Activated CD4-positive, alpha-beta T cell treated with anti-CD3 and anti-CD28 coated beads for 36 hours (primary cell): Measurements from ENCODE around the gene POFUT2. TPM values are rescaled to one million over a fixed set of nuclear protein-coding genes. Genes with fewer than 3 reads are reported as not detected.
A peak's percentile ranks its signal among the peaks of the same experiment; 100 is the strongest.
"Not testable (repeated sequence)": the region's sequence is repeated elsewhere in the genome, so short reads cannot be mapped to it uniquely, and the experiment has no call there.

Experiments used
- ATAC-seq: fragments of 200-7000 bp; cut with Tn5 transposase; one replicate; pipeline ENCODE4 v1.10.0; 2021; ENCODE audit warnings: mild to moderate bottlenecking, moderate library complexity
- CTCF ChIA-PET: fragments of 350-600 bp; sonication (Branson Sonifier 250); formaldehyde crosslinking; loops from one replicate; lab custom pipeline; 2021; ENCODE audit warnings: antibody characterized with exemption; lab: Charles Lee
- POLR2A ChIA-PET: fragments of 350-600 bp; sonication (Branson Sonifier 250); formaldehyde crosslinking; loops from one replicate; lab custom pipeline; 2021; ENCODE audit warnings: antibody characterized with exemption, inconsistent platforms; lab: Charles Lee
- DNase-seq: peaks from one replicate; pipeline ENCODE4 v3.0.0-alpha.2; 2020
- H3K27ac Mint-ChIP-seq: one replicate; pipeline ENCODE4 v1.8.0; 2021; ENCODE audit warnings: mixed read lengths
- H3K27me3 Mint-ChIP-seq: one replicate; pipeline ENCODE4 v1.8.0; 2021; ENCODE audit warnings: mixed read lengths
- H3K36me3 Mint-ChIP-seq: one replicate; pipeline ENCODE4 v1.8.0; 2021; ENCODE audit warnings: low read depth, mixed read lengths
- H3K4me1 Mint-ChIP-seq: one replicate; pipeline ENCODE4 v1.8.0; 2021; ENCODE audit warnings: mixed read lengths
- H3K4me3 Mint-ChIP-seq: one replicate; pipeline ENCODE4 v1.8.0; 2021; ENCODE audit warnings: mild to moderate bottlenecking, moderate library complexity, mixed read lengths
- H3K9me3 Mint-ChIP-seq: one replicate; pipeline ENCODE4 v1.8.0; 2021; ENCODE audit warnings: low read depth, mixed read lengths
- intact Hi-C, 2 experiments: fragments of 100-400 bp; cut with DNase I in 1 of 2; cut with micrococcal nuclease in 1 of 2; formaldehyde crosslinking; loops; one replicate each; pipeline versions ENCODE4 v1.14.2 to v1.15.1; 2022 to 2024; cut with DNase I, micrococcal nuclease
- total RNA-seq, 2 experiments: library from RNA; stranded (reverse); gene quantifications; one replicate each; pipeline ENCODE4 v1.2.3, GENCODE V29; 2021

The POFUT2 gene
- total RNA-seq, 2 experiments from 2014 or later, result 14.7 to 14.9 TPM

DNA sequence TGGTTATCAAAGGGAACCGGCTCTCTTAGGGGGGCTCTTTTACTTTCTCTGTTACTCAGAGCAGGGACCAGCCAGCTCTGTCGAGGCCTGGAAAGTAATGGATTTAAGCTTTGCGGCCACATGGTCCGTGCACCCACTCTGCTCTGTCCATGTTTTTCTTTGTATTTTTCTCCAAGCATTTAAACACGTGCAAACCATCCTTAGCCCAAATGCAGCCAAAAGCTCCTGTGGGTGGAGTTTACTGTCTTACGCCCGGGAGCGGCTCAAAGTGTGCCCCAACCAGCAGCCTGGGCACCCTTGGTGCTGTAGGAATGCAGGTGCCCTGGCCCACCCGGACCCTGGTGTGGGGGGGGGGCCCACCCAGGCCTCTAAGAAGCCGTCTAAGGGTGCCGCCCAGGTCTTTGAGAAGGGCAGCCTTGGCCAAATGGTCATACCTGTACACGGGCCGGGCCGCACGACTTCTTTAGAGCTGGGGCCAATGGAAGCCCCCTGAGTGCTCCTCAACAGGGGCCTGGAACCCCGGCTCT lies 29.2 kb upstream of the POFUT2 start:
- Mint-ChIP-seq H3K27me3 (no peaks in the 10 kb centered on the region), H3K4me3 (no peak overlapping the region), H3K36me3 (no peaks in the 10 kb centered on the region), H3K27ac (no peak overlapping the region), H3K4me1 (peaks cover 5% of the 10 kb centered on the region), H3K9me3 (no peaks in the 10 kb centered on the region)
- POLR2A ChIA-PET, result no interaction called here
- intact Hi-C loops, result no loop called here
- no peak for ATAC-seq
- CTCF ChIA-PET, result interaction anchor here (0.6 kb wide), 1 partner anchor 268 kb away, joined by 4 read pairs; no protein-coding TSS in a partner anchor
- DNase-seq, result peak; percentile 0

DNA sequence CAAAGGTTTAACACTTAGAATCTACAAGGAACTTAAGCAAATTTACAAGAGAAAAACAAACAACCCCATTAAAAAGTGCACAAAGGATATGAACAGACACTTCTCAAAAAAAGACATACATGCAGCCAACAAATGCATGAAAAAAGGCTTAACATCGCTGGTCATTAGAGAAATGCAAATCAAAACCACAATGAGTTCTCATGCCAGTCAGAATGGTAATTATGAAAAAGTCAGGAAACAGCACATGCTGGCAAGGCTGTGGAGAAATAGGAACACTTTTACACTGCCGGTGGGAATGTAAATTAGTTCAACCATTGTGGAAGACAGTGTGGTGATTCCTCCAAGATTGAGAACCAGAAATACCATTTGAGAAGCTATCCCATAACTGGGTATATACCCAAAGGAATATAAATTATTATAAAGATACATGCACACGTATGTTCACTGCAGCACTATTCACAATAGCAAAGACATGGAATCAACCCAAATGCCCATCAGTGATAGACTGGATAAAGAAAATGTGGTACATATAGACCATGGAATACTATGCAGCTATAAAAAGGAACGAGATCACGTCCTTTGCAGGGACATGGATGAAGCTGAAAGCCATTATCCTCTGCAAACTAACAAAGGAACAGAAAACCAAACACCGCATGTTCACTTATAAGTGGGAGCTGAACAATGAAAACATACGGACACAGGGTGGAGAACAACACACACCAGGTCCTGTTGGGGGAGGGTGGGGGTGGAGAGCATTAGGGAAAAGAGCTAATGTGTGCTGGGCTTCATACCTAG lies 28.2 kb upstream of the POFUT2 start:
- ATAC-seq, H3K27me3 Mint-ChIP-seq, intact Hi-C loops, CTCF ChIA-PET, H3K36me3 Mint-ChIP-seq, H3K4me3 Mint-ChIP-seq, H3K9me3 Mint-ChIP-seq, POLR2A ChIA-PET, H3K4me1 Mint-ChIP-seq, H3K27ac Mint-ChIP-seq: not testable (repeated sequence)
- DNase-seq, result peak; percentile 0

- H3K4me1 Mint-ChIP-seq, result peaks cover 9% of the 10 kb centered on the region
- H3K36me3 Mint-ChIP-seq, result no peaks in the 10 kb centered on the region
- POLR2A ChIA-PET, result no interaction called here
- no peaks in the 10 kb centered on the region for H3K9me3 Mint-ChIP-seq
- intact Hi-C loops, result no loop called here
- no peak overlapping the region for H3K4me3 Mint-ChIP-seq
- H3K27ac Mint-ChIP-seq, result no peak overlapping the region
- CTCF ChIA-PET, result no interaction called here
- ATAC-seq, result no peak
- H3K27me3 Mint-ChIP-seq, result peaks cover 2% of the 10 kb centered on the region
- DNase-seq, result no peak
Measured at GRCh38 chr21:45313682-45314081, 26.0 kb upstream of the POFUT2 start.

DNA sequence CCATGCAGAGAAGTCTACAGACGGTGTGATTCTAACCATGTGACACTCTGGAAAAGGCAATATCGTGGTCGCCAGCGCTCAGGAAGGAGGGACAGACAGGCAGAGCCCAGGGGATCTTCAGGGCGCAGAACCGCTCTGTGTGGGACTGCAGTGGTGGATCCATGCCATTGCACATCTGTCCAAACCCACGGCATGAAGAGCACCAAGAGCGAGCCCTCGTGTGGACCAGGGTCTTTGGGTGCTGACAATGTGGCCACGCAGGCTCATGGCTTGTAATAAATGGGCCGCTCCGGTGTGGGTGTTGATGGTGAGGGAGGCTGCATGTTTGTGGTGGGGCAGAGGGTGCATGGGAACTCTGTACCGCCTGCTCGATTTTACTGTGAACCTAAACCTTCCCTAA lies 25.3 kb upstream of the POFUT2 start:
- ChIA-PET CTCF (no interaction called here), POLR2A (no interaction called here)
- no peaks in the 10 kb centered on the region for H3K36me3 Mint-ChIP-seq
- DNase-seq (no peak), ATAC-seq (no peak)
- no peak overlapping the region for H3K27ac Mint-ChIP-seq
- no peak overlapping the region for H3K4me3 Mint-ChIP-seq
- intact Hi-C loops, result no loop called here
- H3K27me3 Mint-ChIP-seq, result peaks cover 2% of the 10 kb centered on the region
- no peaks in the 10 kb centered on the region for H3K9me3 Mint-ChIP-seq
- peaks cover 9% of the 10 kb centered on the region for H3K4me1 Mint-ChIP-seq

DNA sequence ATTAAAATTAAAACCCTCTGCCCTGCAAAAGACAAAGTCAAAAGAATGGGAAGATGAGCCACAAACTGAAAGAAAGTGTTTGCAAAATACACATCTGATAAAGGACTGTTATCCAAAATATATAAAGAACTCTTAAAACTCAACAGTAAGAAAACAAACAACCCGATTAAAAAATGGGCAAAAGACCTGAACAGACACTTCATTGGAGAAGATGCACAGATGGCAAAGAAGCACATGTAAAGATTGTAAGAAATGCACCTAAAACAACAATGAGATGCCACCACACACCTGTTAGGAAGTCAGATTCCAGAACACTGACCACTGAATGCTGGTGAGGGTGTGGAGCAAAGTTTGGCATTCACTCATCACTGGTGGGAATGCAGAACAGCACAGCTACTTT lies 24.6 kb upstream of the POFUT2 start:
- ChIA-PET POLR2A (no interaction called here), CTCF (interaction anchor here (0.6 kb wide), 1 partner anchor 10 kb away, joined by 4 read pairs; no protein-coding TSS in a partner anchor)
- Mint-ChIP-seq H3K27ac (no peak overlapping the region), H3K9me3 (no peaks in the 10 kb centered on the region), H3K4me1 (peaks cover 9% of the 10 kb centered on the region), H3K36me3 (no peaks in the 10 kb centered on the region), H3K4me3 (no peak overlapping the region), H3K27me3 (peaks cover 2% of the 10 kb centered on the region)
- ATAC-seq, result no peak
- no peak for DNase-seq
- intact Hi-C loops, result no loop called here

DNA sequence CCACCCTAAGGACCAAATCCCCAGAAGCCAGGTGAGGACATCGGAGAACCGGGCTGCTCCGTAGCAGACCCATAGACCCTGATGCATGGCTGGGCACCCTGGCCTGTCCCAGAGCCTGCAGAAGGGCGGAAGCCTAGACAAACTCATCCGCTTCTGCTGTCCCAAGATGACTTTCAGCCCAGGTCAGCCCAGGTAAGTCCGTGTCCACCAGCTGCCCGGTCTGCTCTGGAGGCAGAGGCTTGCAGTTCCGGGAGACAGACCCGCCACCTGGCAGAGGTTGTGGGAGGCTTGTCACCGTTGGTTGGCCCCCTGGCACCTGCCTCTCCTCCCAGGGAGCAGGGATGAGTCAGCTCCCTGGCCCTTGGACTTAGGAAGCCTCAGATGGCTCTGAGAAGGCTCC lies 22.8 kb upstream of the POFUT2 start:
- peaks cover 2% of the 10 kb centered on the region for H3K27me3 Mint-ChIP-seq
- POLR2A ChIA-PET, result no interaction called here
- CTCF ChIA-PET, result no interaction called here
- H3K36me3 Mint-ChIP-seq, result no peaks in the 10 kb centered on the region
- H3K4me1 Mint-ChIP-seq, result peaks cover 9% of the 10 kb centered on the region
- no peak overlapping the region for H3K27ac Mint-ChIP-seq
- no peak overlapping the region for H3K4me3 Mint-ChIP-seq
- no peaks in the 10 kb centered on the region for H3K9me3 Mint-ChIP-seq
- DNase-seq, result peak; percentile 2
- no peak for ATAC-seq
- intact Hi-C loops, result no loop called here

DNA sequence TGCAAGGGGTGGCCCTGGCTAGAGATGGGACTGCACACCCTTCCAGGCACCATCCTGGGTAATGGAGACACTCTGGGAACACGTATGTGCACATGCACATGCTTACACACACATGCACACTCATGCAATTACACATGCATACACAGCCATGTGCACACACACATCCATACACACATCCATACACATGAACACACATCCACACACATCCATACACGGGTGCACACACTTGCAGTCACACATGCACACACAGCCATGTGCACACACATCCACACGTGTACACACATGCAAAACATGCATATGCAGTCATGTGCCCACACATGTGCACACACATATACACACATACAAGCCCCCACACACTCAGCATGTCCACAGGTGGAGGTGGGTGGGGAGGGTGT lies 22.3 kb upstream of the POFUT2 start:
- Mint-ChIP-seq H3K4me1 (peaks cover 10% of the 10 kb centered on the region), H3K27me3 (peaks cover 2% of the 10 kb centered on the region), H3K36me3 (no peaks in the 10 kb centered on the region), H3K27ac (no peak overlapping the region), H3K4me3 (no peak overlapping the region), H3K9me3 (no peaks in the 10 kb centered on the region)
- CTCF ChIA-PET, result interaction anchor here (0.9 to 1.2 kb wide), 2 partner anchors 24 to 38 kb away, joined by 3 to 4 read pairs; no protein-coding TSS in a partner anchor
- POLR2A ChIA-PET, result no interaction called here
- DNase-seq (no peak), ATAC-seq (no peak)
- intact Hi-C loops, result no loop called here

GRCh38 chr21:45309069-45309986 lies 21.6 kb upstream of the POFUT2 start:
- H3K27ac Mint-ChIP-seq, result no peak overlapping the region
- H3K27me3 Mint-ChIP-seq, result peaks cover 2% of the 10 kb centered on the region
- ATAC-seq, result peak; percentile 63
- H3K4me1 Mint-ChIP-seq, result peaks cover 13% of the 10 kb centered on the region
- no peak overlapping the region for H3K4me3 Mint-ChIP-seq
- H3K9me3 Mint-ChIP-seq, result no peaks in the 10 kb centered on the region
- peak; percentile 74 for DNase-seq
- H3K36me3 Mint-ChIP-seq, result no peaks in the 10 kb centered on the region
- ChIA-PET POLR2A (no interaction called here), CTCF (interaction anchor here (0.6 to 1.5 kb wide), 13 partner anchors 10 to 172 kb away, joined by 3 to 6 read pairs (median 3); no protein-coding TSS in a partner anchor)
- intact Hi-C loops, result no loop called here

- no peaks in the 10 kb centered on the region for H3K36me3 Mint-ChIP-seq
- H3K4me1 Mint-ChIP-seq, result peaks cover 15% of the 10 kb centered on the region
- H3K4me3 Mint-ChIP-seq, result no peak overlapping the region
- H3K27ac Mint-ChIP-seq, result no peak overlapping the region
- no peaks in the 10 kb centered on the region for H3K9me3 Mint-ChIP-seq
- ATAC-seq, result peak; percentile 33
- ChIA-PET CTCF (interaction anchor here (0.7 to 1.5 kb wide), 9 partner anchors 11 to 171 kb away, joined by 3 to 6 read pairs (median 3); no protein-coding TSS in a partner anchor), POLR2A (no interaction called here)
- DNase-seq, result no peak
- intact Hi-C loops, result no loop called here
- H3K27me3 Mint-ChIP-seq, result peaks cover 2% of the 10 kb centered on the region
Measured at GRCh38 chr21:45308194-45309068, 20.7 kb upstream of the POFUT2 start.

- H3K27me3 Mint-ChIP-seq, H3K4me3 Mint-ChIP-seq, intact Hi-C loops, H3K27ac Mint-ChIP-seq, ATAC-seq, H3K9me3 Mint-ChIP-seq, POLR2A ChIA-PET, DNase-seq, CTCF ChIA-PET, H3K36me3 Mint-ChIP-seq: not testable (repeated sequence)
- peaks cover 15% of the 10 kb centered on the region for H3K4me1 Mint-ChIP-seq
Measured at GRCh38 chr21:45307597-45308158, 20.0 kb upstream of the POFUT2 start.
